ENCODE results near the gene ABCA10.

The ABCA10 gene

DNA sequence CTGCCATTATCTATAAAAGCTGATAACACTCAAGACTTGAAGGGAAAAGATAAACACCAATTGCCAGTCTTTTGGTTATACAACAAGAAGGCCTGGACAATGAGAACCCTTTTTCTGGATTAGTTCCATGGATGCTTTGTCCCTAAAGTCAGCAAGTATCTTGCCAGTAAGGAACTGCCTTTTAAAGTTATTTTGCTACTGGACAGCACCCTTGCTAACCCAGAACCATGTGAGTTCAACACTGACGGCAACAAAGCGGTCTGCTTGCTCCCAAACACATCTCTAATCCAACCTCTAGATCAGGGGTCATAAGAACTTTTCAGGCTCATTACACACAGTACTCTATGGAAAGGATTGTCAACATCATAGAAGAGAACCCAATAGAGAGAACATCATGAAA lies 61.7 kb downstream of the ABCA10 start:
- 0 out of 22 replicates have a peak, but pooled peaks cover 0 to 11% (median 0%) of the 10 kb centered on the region in 11 experiments for H3K36me3 ChIP-seq
- H3K4me1 ChIP-seq = peaks cover 8 to 49% (median 12%) of the 10 kb centered on the region in 10 experiments; a peak in 17 of 20 replicates
- H3K27ac ChIP-seq = no peak overlapping the region
- no peak overlapping the region for H3K4me3 ChIP-seq
- peaks cover 0 to 30% (median 0%) of the 10 kb centered on the region in 11 experiments; a peak in 8 of 22 replicates for H3K9me3 ChIP-seq (replicated peaks in 1 of 11)
- no peaks in the 10 kb centered on the region for H3K27me3 ChIP-seq
- no peak overlapping the region for H3K9ac ChIP-seq
- TF ChIP-seq Cebpa-rat (IDR thresholded peaks at IDR 0.05) = no peak
- H3K4me2 ChIP-seq = no peak overlapping the region
- H4K20me1 ChIP-seq = no peaks in the 10 kb centered on the region

DNA sequence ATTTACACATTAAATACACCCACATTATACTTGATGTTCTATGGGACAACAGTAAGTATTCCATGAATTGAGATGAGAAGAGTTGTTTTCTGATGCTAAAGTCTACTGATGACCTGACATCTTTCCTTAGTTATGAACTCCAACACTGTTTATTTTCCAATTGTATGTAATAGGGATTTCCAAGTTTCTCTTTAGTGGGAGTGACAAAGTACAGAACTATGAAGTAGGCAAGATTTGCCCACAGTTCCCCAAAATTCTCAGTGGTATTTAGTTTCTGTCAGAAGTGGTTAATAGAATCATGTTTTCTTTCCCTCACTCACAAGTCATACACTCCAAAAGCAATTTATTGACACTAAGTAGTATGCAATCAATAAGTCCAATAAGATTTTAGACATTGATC lies 64.4 kb downstream of the ABCA10 start:
- H3K27me3 ChIP-seq = no peaks in the 10 kb centered on the region
- no peak for TF ChIP-seq Cebpa-rat (IDR thresholded peaks at IDR 0.05)
- H3K9me3 ChIP-seq (replicated peaks in 1 of 11) = peaks cover 0 to 27% (median 0%) of the 10 kb centered on the region in 11 experiments; a peak in 8 of 22 replicates
- no peak overlapping the region for H3K9ac ChIP-seq
- peak overlapping the region in 1 of 11 experiments; percentile 44; a peak in 1 of 22 replicates for H3K27ac ChIP-seq
- 0 out of 22 replicates have a peak, but pooled peaks cover 0 to 11% (median 0%) of the 10 kb centered on the region in 11 experiments for H3K36me3 ChIP-seq
- H3K4me2 ChIP-seq = peak overlapping the region in 3 of 11 experiments; percentile 1 to 51 (median 47); a peak in 4 of 22 replicates
- H3K4me1 ChIP-seq = peaks cover 0 to 27% (median 0%) of the 10 kb centered on the region in 10 experiments; a peak in 6 of 20 replicates
- no peak overlapping the region for H3K4me3 ChIP-seq
- no peaks in the 10 kb centered on the region for H4K20me1 ChIP-seq

DNA sequence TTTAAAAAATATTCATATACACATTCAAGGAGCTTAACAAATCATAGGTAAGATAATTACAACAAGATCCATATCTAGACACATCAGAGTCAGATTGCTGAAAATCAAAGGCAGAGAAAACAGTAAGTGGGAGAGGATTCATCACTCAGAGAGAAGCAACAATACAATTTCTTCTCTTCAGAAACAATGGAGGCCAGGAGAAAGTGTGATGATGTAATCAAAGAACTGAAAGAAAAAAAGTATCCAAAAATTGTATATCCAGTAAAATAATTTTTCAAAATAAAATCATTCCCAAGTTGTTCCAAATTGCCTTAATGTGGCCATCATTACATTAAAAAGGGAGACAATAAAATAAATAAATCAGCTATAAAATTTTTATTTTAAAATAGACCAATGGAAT lies 69.2 kb downstream of the ABCA10 start:
- no peak for TF ChIP-seq Cebpa-rat (IDR thresholded peaks at IDR 0.05)
- no peak overlapping the region for H3K4me2 ChIP-seq

DNA sequence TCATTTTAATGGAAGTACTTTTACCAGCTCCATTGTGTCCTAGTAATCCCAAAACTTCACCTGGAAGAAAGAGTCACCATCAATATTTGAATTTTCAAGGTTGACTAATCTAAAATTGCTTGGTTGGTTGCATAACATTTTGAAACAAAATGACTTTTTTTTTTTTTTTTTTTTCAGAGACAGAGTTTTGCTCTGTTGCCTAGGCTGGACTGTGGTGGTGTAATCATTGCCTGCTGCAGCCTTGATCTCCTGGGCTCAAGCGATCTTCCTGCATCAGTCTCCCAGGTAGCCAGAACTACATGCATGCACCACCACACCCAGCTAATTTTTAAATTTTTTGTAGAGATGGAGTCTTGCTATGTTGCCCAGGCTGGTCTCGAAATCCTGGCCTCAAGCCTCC lies 74.4 kb downstream of the ABCA10 start:
- Histone ChIP-seq H3K27ac (no peak overlapping the region), H3K4me2 (no peak overlapping the region), H4K20me1 (no peaks in the 10 kb centered on the region), H3K9me3 (replicated peaks in 1 of 11) (peaks cover 0 to 12% (median 0%) of the 10 kb centered on the region in 11 experiments; a peak in 5 of 22 replicates), H3K9ac (no peak overlapping the region), H3K4me1 (peaks cover 0 to 8% (median 0%) of the 10 kb centered on the region in 10 experiments; a peak in 3 of 20 replicates), H3K4me3 (no peak overlapping the region), H3K36me3 (no peaks in the 10 kb centered on the region), H3K27me3 (no peaks in the 10 kb centered on the region)
- no peak for TF ChIP-seq Cebpa-rat (IDR thresholded peaks at IDR 0.05)

More for the DNA sequence above, 69.2 kb downstream of the ABCA10 start:
- Histone ChIP-seq H4K20me1 (no peaks in the 10 kb centered on the region), H3K9me3 (replicated peaks in 1 of 11) (no peaks in the 10 kb centered on the region), H3K4me1 (peaks cover 0 to 18% (median 0%) of the 10 kb centered on the region in 10 experiments; a peak in 6 of 20 replicates), H3K4me3 (no peak overlapping the region), H3K27me3 (no peaks in the 10 kb centered on the region), H3K27ac (no peak overlapping the region), H3K9ac (no peak overlapping the region), H3K36me3 (no peaks in the 10 kb centered on the region)

DNA sequence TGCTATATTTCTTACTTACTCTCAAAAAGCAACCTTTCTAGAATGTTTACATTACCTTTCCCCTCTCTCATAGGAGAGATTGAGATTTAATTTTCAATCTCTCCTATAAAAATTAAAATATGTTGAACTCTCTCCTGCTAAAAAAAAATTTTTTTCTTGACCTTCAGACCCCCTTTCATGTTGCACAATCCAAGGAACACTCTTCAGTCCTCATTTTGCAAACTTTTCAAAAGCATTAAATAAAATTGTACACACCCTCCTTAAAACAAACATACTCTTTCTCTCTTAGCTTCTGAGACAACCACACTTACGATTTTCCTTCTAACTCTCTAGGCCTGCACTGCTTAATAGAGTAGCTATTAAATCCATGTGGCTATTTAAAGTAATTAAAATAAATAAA lies 78.3 kb downstream of the ABCA10 start:
- no peak overlapping the region for H3K4me3 ChIP-seq
- peaks cover 0 to 12% (median 0%) of the 10 kb centered on the region in 11 experiments; a peak in 5 of 22 replicates for H3K9me3 ChIP-seq (replicated peaks in 1 of 11)
- no peaks in the 10 kb centered on the region for H3K36me3 ChIP-seq
- no peak overlapping the region for H3K27ac ChIP-seq
- TF ChIP-seq Cebpa-rat (IDR thresholded peaks at IDR 0.05) = no peak
- peak overlapping the region in 1 of 11 experiments; percentile 29; a peak in 1 of 22 replicates for H3K4me2 ChIP-seq
- H3K27me3 ChIP-seq = no peaks in the 10 kb centered on the region
- H3K4me1 ChIP-seq = peaks cover 0 to 12% (median 0%) of the 10 kb centered on the region in 10 experiments; a peak in 4 of 20 replicates
- H4K20me1 ChIP-seq = no peaks in the 10 kb centered on the region
- no peak overlapping the region for H3K9ac ChIP-seq

DNA sequence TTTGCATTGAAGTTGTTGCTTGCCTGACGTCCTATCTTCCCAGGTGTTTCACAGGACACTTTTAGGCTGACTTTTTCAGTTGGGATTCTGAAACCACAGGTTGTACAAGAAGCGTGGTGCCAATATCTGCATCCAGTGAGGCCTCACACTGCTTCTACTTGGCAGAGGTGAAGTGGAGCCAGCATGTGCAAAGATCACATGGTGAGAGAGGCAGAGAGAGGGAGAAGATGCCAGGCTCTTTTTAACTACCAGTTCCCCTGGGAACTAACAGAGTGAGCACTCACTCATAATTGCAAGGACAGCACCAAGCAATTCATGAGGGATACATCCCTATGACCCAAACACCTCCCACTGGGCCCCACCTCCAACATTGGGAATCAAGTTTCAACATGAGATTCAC lies 81.2 kb downstream of the ABCA10 start:
- Histone ChIP-seq H4K20me1 (no peaks in the 10 kb centered on the region), H3K9me3 (replicated peaks in 1 of 11) (peaks cover 0 to 12% (median 0%) of the 10 kb centered on the region in 11 experiments; a peak in 5 of 22 replicates), H3K9ac (no peak overlapping the region), H3K4me3 (no peak overlapping the region), H3K4me1 (peaks cover 0 to 40% (median 0%) of the 10 kb centered on the region in 10 experiments; a peak in 5 of 20 replicates), H3K4me2 (no peak overlapping the region), H3K27me3 (no peaks in the 10 kb centered on the region), H3K27ac (no peak overlapping the region), H3K36me3 (no peaks in the 10 kb centered on the region)
- no peak for TF ChIP-seq Cebpa-rat (IDR thresholded peaks at IDR 0.05)

DNA sequence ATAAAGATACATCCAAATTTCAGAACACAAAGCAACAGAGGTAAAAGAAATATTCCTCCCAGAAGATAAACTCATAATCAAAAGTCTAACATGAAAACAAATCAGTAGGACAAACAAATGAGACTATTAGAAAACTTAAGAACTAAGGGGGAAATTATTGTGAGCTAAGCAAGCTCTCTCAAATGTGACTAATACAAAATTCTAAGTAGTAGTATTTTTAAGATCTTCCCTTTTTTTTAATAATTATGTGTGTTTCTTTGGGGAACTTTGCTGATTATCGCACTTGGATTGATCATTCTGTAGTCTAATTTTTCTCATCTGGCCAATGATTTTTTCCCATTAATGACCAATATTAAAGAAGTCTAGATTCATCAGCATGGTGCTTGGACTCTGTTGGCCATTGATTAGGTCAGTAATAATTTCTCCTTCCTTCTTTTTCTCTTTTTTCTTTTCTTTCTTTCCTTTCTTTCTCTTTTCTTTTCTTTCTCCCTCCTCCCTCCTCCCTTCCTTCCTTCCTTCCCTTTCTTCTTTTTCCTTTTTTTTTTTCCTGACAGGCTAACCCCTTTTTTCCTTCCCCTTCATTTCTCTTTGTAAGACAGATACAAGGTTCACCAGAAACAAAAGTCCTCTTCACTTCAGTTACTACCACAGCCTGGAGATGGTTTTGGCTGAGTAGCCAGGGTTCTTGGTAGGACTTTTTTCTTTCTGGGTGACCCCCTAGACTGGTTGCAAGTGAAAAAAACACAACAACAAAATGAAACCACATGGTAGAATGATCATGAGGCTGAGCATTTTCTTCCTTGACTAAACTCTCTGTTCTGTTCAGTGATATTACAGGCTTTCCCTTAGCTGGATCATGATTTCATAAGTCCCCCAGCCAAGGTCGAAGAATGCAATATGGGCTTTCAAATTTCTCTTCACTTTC lies 84.0 kb downstream of the ABCA10 start:
- peak overlapping the region in 3 of 11 experiments; percentile 21 to 55 (median 48); a peak in 6 of 22 replicates for H3K4me2 ChIP-seq
- peak overlapping the region in 3 of 11 experiments; percentile 39 to 56 (median 43); a peak in 5 of 22 replicates for H3K27ac ChIP-seq
- no peaks in the 10 kb centered on the region for H3K9me3 ChIP-seq (replicated peaks in 1 of 11)
- H4K20me1 ChIP-seq = no peaks in the 10 kb centered on the region
- H3K9ac ChIP-seq = no peak overlapping the region
- no peaks in the 10 kb centered on the region for H3K36me3 ChIP-seq
- no peak for TF ChIP-seq Cebpa-rat (IDR thresholded peaks at IDR 0.05)
- no peaks in the 10 kb centered on the region for H3K27me3 ChIP-seq
- peaks cover 0 to 46% (median 0%) of the 10 kb centered on the region in 10 experiments; a peak in 5 of 20 replicates for H3K4me1 ChIP-seq
- H3K4me3 ChIP-seq = no peak overlapping the region

DNA sequence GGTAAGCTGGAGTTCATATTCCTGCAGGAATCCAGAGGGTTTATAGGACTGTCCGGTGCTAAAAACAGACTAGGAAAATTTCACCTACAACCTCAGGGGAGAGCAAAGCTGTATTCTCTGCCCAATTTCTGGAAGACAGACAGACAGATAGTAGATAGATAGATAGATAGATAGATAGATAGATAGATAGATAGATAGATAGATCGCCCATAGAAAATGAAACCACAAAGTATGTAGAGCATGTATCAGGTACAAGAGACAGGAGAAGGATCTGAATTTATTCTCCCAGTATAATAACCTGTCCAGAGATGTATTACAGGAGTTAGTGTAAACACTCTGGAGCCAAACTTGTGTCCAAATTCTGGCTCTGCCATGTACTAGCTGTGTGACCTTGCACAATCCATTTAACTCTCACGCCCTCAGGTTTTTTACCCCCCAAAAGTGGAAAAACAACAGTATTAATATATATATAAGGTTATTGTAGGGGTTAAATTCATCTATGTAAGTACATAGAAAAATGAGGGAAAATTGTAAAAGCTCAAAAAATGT lies 84.9 kb downstream of the ABCA10 start:
- no peaks in the 10 kb centered on the region for H4K20me1 ChIP-seq
- H3K4me2 ChIP-seq = peak overlapping the region in 3 of 11 experiments; percentile 21 to 55 (median 48); a peak in 5 of 22 replicates
- no peak overlapping the region for H3K9ac ChIP-seq
- no peaks in the 10 kb centered on the region for H3K36me3 ChIP-seq
- no peak for TF ChIP-seq Cebpa-rat (IDR thresholded peaks at IDR 0.05)
- peak overlapping the region in 2 of 11 experiments; percentile 43 to 56; a peak in 4 of 22 replicates for H3K27ac ChIP-seq
- H3K27me3 ChIP-seq = no peaks in the 10 kb centered on the region
- no peak overlapping the region for H3K4me3 ChIP-seq
- no peaks in the 10 kb centered on the region for H3K9me3 ChIP-seq (replicated peaks in 1 of 11)
- H3K4me1 ChIP-seq = peaks cover 0 to 46% (median 0%) of the 10 kb centered on the region in 10 experiments; a peak in 5 of 20 replicates

DNA sequence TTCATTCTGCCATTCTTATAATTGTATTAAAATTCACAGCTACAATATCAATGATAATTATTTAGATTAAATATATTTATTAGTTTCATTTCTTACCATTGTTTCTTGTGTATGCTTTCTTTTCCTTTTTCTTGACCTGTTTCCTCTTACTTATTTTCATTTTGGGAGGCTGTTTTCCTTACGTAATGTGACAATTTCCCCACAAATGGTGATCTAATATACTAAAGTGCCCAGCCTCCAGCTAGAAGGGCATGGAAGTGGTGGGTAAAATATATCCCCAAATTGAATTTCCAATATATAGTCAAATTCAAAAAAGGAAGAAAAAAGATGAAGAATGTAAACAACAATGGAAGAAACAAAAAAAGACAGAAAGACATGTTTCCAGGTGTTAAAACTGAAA lies 85.5 kb downstream of the ABCA10 start:
- H3K9ac ChIP-seq = no peak overlapping the region
- no peak overlapping the region for H3K4me3 ChIP-seq
- no peak for TF ChIP-seq Cebpa-rat (IDR thresholded peaks at IDR 0.05)
- peak overlapping the region in 1 of 11 experiments; percentile 56; a peak in 2 of 22 replicates for H3K27ac ChIP-seq
- peak overlapping the region in 3 of 11 experiments; percentile 21 to 55 (median 48); a peak in 5 of 22 replicates for H3K4me2 ChIP-seq
- H3K27me3 ChIP-seq = no peaks in the 10 kb centered on the region
- H3K4me1 ChIP-seq = peaks cover 0 to 46% (median 0%) of the 10 kb centered on the region in 10 experiments; a peak in 5 of 20 replicates
- no peaks in the 10 kb centered on the region for H3K36me3 ChIP-seq
- H3K9me3 ChIP-seq (replicated peaks in 1 of 11) = peaks cover 0 to 2% (median under 1%) of the 10 kb centered on the region in 11 experiments; a peak in 6 of 22 replicates
- H4K20me1 ChIP-seq = no peaks in the 10 kb centered on the region
